Measurements from ENCODE around the gene PLA2G12B. TPM values are rescaled to one million over a fixed set of nuclear protein-coding genes. Genes with fewer than 3 reads are reported as not detected.

The PLA2G12B gene
- polyA plus RNA-seq, 1 experiment = not detected

- no peak overlapping the region for H3K4me3 ChIP-seq (ENCODE audit: low read depth, low read length)
- TF ChIP-seq CTCF (IDR thresholded peaks at IDR 0.05; ENCODE audit: insufficient read depth, low read depth, low read length) = no peak
- H3K36me3 ChIP-seq (ENCODE audit: control insufficient read depth, insufficient read depth, low read length) = no peaks in the 10 kb centered on the region
- no peak for DNase-seq (ENCODE audit: low read depth)
- ChIA-PET CTCF (no interaction called here), POLR2A (interaction anchor here (0.7 kb wide), 1 partner anchor 10 kb away, joined by 12 read pairs; no protein-coding TSS in a partner anchor)
- H3K27me3 ChIP-seq (ENCODE audit: control insufficient read depth, insufficient read depth, low read length) = peaks cover 11% of the 10 kb centered on the region
These were observed 2.8 kb downstream of the PLA2G12B start for GRCh38 chr10:72951760-72952159.

- Histone ChIP-seq H3K36me3 (ENCODE audit: control insufficient read depth, insufficient read depth, low read length) (no peaks in the 10 kb centered on the region), H3K27me3 (ENCODE audit: control insufficient read depth, insufficient read depth, low read length) (peaks cover 8% of the 10 kb centered on the region), H3K4me3 (ENCODE audit: low read depth, low read length) (no peak overlapping the region)
- ChIA-PET CTCF (interaction anchor here (1.1 kb wide), 1 partner anchor 27 kb away, joined by 3 read pairs; no protein-coding TSS in a partner anchor), POLR2A (no interaction called here)
- no peak for TF ChIP-seq CTCF (IDR thresholded peaks at IDR 0.05; ENCODE audit: insufficient read depth, low read depth, low read length)
- no peak for DNase-seq (ENCODE audit: low read depth)
These were observed 5.8 kb downstream of the PLA2G12B start for GRCh38 chr10:72948762-72949161.

GRCh38 chr10:72946963-72947362 lies 7.6 kb downstream of the PLA2G12B start:
- Histone ChIP-seq H3K4me3 (ENCODE audit: low read depth, low read length) (no peak overlapping the region), H3K27me3 (ENCODE audit: control insufficient read depth, insufficient read depth, low read length) (peaks cover 5% of the 10 kb centered on the region), H3K36me3 (ENCODE audit: control insufficient read depth, insufficient read depth, low read length) (no peaks in the 10 kb centered on the region)
- DNase-seq (ENCODE audit: low read depth) = no peak
- CTCF ChIA-PET = no interaction called here
- no peak for TF ChIP-seq CTCF (IDR thresholded peaks at IDR 0.05; ENCODE audit: insufficient read depth, low read depth, low read length)
- POLR2A ChIA-PET = no interaction called here

- no peak for DNase-seq (ENCODE audit: low read depth)
- Histone ChIP-seq H3K4me3 (ENCODE audit: low read depth, low read length) (no peak overlapping the region), H3K36me3 (ENCODE audit: control insufficient read depth, insufficient read depth, low read length) (no peaks in the 10 kb centered on the region), H3K27me3 (ENCODE audit: control insufficient read depth, insufficient read depth, low read length) (peaks cover 2% of the 10 kb centered on the region)
- ChIA-PET CTCF (no interaction called here), POLR2A (no interaction called here)
- no peak for TF ChIP-seq CTCF (IDR thresholded peaks at IDR 0.05; ENCODE audit: insufficient read depth, low read depth, low read length)
These were observed 10.9 kb downstream of the PLA2G12B start for GRCh38 chr10:72943498-72944234.

GRCh38 chr10:72935361-72935760 lies 19.2 kb downstream of the PLA2G12B start:
- ChIA-PET POLR2A (no interaction called here), CTCF (no interaction called here)
- H3K27me3 ChIP-seq (ENCODE audit: control insufficient read depth, insufficient read depth, low read length) = no peaks in the 10 kb centered on the region
- H3K36me3 ChIP-seq (ENCODE audit: control insufficient read depth, insufficient read depth, low read length) = no peaks in the 10 kb centered on the region
- no peak for DNase-seq (ENCODE audit: low read depth)
- H3K4me3 ChIP-seq (ENCODE audit: low read depth, low read length) = no peak overlapping the region
- no peak for TF ChIP-seq CTCF (IDR thresholded peaks at IDR 0.05; ENCODE audit: insufficient read depth, low read depth, low read length)

All from BJ (cell line).